NCI-H524 (cell line): ENCODE results near the gene ZNF107.
"Not testable (repeated sequence)": the region's sequence is repeated elsewhere in the genome, so short reads cannot be mapped to it uniquely, and the experiment has no call there.

Source experiments
- DNase-seq, 2 experiments: peaks; one replicate each; lab custom pipeline; 2025; lab: John Stamatoyannopoulos, UW

Gene ZNF107

DNA sequence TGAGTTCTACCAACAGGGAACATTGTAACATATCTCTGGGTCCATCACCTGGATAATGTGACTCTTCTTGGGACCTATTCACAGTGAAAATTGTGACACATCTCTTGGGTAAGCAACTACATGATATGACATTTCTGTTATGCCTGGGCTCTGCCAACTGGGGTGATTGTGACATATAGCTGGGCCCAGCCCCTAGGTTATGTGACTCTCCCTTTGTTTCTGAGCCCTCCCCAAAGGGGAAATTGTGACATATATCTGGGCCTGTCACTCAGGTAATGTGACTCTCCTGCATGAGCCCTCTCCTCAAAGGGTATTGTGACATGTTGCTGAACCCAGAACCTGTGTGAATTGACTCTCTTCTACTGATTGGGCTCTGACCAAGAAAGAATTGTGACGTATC is 22.4 kb upstream of the ZNF107 start:
- no peak for DNase-seq

DNA sequence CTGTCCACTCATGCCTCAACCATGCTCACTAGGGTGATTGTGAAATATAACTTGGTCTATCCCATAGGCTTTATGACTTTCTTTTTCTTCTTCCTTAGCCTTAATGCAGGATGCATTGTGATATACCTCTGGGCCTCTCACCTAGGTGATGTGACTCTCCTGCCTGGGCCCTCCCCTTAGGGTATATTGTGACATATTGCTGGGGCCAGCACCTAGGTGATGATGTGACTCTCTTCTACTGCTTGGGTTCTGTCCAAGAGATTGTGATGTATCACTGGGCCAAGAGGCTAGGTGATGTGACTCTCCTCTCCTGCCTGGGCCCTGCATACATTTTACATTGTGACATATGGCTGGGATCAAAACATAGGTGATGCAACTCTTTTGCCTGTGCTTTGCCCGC is 14.7 kb upstream of the ZNF107 start:
- no peak for DNase-seq

DNA sequence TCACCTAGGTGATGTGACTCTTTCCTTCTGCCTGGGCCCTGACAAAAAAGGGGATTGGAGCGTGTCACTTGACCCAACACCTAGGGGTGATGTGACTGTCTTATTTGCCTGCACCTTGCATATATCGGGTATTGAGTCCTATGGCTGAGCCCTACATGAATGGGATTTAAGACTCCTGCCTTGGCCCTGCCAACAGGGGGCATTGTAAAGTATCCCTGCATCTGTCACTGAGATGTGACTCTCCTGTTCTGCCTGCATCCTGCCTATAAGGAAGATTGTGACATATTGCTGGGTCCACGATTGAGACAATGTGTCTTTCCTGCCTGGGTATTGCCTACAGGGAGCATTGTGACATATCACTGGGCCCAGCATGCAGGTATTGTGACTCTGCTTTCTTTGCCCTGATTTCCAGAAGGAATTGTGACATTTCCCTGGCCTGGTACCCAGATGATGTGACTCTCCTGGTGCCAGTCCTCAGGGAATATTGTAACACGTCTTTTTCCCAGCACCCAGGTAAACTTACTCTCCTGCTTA is 14.2 kb upstream of the ZNF107 start:
- no peak for DNase-seq

DNA sequence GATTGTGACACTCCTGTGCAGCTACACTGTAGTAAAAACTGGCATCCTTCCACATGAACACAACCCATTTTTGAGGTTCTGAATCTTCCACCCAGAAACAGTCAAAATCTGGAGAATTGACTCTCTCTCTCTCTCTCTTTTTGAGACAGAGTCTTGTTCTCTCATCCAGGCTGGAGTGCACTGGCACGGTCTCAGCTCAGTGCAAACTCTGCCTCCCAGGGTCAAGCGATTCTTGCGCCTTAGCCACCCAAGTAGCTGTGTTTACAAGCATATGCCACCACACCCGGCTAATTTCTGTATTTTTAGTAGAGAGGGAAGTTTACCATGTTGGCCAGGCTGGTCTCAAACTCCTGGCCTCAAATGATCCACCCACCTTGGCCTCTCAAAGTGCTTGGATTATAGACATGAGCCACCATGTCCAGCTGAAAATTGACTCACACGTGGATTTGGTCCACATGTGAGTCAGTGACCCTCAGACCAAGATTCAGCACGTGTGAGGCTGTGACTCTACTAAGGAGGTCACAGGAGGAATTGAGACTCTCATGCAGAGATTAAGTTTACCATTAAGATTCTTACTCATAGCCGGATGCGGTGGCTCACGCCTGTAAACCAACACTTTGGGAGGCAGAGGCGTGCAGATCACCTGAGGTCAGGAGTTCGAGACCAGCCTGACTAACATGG is 12.1 kb upstream of the ZNF107 start:
- no peak for DNase-seq

DNA sequence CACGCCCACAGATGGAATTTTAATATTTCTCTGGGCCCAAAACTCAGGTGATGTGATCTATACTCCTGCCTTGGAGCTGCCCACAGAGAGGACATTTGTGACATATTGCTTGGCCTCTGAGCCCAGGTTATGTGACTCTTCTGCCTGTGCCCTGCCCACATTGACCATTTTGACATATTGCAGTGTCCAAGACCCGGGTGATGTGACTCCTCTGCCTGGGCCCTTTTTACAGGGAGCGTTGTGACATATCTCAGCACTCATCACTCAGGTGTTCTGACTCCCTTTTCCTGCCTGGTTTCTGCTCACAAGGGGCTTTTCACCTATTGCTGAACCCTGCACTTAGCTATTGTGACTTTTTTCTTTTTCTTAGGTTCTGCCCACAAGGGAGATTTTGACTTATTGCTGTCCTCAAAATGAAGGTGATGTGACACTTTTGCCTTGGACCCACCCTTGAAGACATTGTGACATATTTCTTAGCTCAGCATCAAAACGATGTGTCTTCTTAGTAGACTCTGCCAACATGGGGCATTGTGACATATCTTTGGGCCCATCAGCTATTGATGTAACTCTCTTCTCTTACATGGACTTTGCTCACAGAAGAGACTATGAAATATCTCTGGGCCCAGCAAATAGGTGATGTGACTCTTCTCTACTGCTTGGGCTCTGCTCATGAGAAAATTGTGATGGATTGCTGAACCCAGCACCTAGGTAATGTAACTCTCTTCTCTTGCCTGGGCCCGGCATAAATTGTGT is 11.0 kb upstream of the ZNF107 start:
- no peak for DNase-seq

DNA sequence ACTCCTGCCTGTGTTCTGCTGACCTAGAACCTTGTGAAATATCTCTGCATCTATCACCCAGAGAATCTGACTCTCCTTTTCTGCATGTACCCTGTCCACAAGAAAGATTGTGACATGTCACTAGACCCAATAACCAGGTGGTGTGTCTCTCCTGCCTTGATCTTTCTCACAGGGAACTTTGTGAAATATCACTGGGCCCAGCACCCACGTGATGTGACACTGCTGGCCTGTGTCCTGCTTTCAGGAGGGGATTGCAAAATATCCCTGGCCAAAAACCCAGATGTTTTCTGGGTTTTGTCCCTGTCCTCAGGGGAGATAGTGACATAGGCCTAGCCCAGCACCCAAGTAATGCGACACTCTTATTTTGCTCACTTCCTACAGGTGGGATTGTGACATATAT is 10.1 kb upstream of the ZNF107 start:
- no peak for DNase-seq

DNA sequence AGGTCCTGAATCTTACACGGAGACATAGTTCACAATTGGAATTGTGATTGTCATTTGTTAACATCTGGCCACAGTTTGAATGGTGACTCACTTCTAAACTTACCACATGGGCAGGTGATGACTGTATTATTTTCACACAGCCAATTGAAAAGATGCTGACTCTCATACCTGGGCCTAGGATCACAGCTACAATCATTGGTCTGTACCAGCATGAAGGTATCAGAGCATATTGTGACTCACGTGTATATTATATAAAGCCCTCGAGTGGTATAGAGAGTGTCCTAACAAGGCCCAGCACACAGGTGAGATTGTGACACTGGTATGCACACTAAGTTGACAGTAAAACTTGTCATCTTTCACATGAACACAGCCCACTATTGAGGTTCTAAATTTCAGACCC is 9.4 kb upstream of the ZNF107 start:
- DNase-seq: no peak

DNA sequence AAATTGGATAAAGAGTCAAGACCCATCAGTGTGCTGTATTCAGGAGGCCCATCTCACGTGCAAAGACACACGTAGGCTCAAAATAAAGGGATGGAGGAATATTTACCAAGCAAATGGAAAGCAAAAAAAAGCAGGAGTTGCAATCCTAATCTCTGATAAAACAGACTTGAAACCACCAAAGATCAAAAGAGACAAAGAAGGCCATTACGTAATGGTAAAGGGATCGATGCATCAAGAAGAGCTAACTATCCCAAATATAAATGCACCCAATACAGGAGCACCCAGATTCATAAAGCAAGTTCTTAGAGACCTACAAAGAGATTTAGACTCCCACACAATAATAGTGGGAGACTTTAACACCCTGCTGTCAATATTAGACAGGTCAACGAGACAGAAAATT is 3.8 kb upstream of the ZNF107 start:
- DNase-seq: not testable (repeated sequence)

DNA sequence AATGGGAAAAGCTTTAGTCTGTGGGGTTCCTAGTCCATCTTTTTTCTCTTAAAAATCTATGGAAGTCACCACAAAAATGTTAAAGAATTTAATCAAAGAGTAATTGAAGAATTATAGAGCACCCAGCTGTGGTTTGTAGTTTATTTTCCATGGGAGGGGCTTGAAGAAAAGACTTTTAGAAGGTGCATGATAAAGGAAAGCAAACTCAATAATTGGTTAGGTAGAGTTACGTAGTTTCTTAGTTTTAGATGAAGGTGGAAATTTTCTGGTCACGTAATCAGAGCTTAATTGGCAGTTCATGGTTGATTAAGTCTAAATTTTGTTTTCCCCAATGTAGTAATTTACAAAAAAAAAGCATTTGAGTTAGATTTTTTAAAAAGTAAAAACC is 724 bp downstream of the ZNF107 start:
- DNase-seq: no peak

DNA sequence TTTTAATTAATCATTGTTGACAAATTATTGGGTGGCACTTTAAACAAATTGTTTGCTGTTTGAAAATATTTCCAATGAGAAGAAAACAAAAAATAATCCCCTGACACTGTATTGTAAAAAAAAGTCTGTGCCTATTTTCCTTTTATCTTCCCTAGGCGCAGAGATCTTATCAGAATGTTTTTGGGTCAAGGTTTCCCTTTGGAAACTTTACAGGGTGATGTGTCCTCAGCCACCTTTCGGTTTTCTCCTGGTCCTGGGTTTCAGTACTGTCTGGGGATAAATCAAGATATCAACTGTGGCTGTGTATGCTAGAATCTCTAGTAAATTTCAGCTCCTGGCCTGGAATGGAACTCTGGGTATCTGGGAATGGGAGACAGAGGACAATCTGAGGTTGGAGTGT is 1.4 kb downstream of the ZNF107 start:
- DNase-seq: no peak

DNA sequence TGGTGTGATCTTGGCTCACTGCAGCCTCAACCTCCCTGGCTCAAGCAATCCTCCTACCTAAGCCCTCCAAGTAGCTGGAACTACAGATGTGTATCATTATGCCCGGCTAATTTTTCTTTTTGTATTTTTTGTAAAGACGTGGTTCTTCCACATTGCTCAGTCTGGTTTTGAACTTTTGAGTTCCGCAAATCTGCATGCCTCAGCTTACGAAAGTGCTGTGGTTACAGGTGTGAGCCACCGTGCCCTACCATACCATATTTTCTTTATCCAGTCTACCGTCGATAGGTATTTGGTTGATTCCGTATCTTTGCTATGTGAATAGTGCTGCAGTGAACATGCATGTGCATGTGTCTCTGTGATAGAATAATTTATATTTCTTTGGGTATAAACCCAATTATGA is 6.5 kb downstream of the ZNF107 start:
- DNase-seq: no peak

DNA sequence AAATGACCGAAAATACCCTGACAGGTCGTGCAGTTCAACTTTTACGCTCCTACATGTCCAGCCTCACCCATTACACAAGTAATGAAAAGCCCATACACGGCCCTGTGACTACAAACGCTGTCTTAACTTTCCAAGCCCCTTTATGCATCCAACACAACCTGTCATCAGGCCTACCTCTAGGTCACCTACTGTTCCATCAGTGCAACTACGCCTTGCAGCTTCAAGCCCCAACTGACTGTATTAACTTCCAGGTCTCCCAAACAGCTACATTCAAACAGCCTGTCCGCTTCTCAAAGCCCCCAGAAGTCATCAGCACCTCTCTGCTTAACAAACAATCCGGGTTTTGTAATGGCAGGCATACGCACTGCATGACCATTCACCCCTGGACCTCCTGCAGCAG is 19.2 kb downstream of the ZNF107 start:
- DNase-seq: no peak

DNA sequence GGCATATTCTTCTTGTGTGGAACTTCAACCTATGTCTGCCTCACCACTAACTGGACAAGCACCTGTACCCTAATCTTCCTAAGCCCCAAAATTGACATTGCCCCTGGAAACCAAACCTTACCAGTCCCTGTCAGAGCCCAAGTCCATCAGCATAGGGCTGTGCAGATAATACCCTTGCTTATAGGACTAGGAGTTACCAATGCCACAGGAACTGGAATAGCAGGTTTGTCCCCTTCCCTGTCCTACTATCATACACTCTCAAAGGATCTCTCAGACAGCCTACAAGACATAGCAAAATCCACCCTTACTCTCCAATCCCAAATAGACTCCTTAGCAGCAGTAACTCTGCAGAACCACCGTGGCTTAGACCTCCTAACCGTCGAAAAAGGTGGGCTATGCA is 19.8 kb downstream of the ZNF107 start:
- no peak for DNase-seq

DNA sequence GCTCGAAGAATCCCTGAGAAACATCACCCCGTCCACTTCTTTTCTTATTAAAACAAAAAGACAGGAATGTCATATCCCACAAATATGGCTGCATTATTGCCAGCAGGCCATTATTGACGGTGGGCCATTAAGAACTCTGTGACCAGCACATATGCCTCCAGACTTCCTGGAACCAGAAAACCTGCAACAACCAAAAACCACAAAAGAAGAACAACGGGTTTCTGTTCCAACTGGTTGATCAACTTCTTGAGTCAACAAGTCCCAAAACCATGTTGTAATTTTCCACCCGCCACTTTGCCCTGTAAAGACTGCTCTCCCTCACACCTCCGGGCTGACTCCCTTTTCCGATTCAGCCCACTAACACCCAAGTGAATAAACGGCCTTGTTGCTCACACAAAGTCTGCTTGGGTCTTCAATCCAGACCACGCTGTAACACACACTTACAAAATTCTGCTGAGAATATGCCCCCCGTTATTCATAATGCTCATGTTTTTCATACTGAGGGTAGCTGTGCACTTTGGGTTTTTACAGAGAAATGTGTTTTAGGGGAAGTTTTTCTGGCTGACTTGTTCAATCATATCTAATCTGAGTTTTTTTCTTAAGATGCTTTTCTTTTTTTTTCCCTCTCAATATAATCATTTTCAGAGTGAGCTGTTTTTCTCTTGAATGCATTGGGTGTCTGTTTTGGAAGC is 20.7 kb downstream of the ZNF107 start:
- no peak for DNase-seq

DNA sequence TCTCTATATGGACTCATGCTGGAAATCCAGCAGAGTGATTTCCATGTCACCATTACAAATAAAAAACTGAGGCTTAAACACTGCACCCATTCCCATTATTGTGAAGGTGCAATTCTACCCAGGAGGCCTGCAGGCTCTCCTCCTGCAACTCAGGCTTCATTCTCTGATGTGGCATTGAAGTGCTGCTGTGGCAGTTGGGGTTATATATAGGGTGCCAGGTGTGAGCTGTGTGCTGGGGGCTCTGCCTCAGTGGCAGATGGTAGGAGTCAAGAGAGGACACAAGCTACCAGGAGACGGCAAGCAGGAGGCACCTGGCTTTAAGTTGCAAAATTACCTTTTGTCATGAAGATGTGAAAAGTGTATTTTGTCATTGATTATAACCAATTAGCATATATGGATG is 21.3 kb downstream of the ZNF107 start:
- no peak for DNase-seq

DNA sequence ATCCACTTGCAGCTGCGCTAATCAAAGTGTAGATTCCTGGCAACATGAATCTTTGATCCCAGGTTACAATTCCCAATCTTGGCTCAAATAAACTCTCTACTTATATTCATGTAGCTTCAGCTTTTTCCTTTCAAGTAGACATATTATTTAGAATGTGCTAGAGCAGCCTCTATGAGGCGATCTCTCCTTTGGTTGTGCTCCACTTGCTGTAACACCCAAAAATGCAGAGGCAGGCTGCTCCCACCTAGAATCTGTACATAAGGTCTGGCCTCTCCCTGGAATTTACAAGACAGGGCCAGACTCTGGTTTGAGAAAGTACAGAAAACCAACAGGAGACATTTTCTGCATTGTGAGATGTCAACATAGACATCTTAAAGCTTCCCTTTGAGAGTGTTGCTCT is 23.1 kb downstream of the ZNF107 start:
- no peak for DNase-seq

DNA sequence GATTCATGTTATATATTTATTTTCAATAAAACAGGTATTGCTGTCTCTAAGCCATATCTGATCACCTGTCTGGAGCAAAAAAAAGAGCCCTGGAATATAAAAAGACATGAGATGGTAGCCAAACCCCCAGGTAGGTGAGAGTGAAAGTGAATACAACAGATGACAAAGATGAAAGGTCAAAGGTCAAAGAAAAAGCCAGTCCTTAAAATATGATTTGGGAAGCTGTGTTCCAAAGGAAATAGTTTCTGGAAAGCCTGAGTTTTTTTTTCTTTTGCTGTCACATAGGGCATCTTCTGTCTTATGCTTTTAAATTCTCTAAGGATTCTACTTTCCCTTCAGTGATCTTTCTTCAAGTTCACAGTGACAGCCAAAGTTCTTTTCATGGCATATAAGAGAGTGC is 25.9 kb downstream of the ZNF107 start:
- no peak for DNase-seq

DNA sequence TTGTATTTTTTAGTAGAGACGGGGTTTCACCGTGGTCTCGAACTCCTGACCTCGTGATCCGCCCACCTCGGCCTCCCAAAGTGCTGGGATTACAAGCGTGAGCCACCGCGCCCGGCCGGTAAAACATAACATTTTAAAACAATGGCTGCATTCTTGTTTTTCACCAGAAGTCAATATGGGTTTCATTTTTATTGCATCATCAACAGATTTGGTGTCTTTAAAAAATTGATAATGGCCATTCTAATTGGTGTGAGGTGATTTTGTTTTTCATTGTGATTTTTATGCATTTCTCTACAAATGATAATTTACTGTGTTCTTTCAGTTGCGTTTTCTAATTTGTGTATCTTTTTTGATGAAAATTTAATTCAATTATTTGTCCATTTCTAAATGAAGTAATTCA is 31.9 kb downstream of the ZNF107 start:
- DNase-seq: not testable (repeated sequence)

DNA sequence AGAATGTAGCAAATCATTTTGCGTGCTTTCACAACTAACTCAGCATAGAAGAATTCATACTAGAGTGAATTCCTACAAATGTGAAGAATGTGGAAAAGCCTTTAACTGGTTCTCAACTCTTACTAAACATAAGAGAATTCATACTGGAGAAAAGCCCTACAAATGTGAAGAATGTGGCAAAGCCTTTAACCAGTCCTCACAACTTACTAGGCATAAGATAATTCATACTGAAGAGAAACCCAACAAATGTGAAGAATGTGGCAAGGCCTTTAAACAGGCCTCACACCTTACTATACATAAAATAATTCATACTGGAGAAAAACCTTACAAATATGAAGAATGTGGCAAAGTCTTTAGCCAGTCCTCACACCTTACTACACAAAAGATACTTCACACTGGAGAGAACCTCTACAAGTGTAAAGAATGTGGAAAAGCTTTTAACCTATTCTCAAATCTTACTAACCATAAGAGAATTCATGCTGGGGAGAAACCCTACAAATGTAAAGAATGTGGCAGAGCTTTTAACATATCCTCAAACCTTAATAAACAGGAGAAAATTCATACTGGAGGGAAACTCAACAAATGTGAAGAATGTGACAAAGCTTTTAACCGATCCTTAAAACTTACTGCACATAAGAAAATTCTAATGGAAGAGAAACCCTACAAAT is 40.8 kb downstream of the ZNF107 start:
- DNase-seq: no peak

DNA sequence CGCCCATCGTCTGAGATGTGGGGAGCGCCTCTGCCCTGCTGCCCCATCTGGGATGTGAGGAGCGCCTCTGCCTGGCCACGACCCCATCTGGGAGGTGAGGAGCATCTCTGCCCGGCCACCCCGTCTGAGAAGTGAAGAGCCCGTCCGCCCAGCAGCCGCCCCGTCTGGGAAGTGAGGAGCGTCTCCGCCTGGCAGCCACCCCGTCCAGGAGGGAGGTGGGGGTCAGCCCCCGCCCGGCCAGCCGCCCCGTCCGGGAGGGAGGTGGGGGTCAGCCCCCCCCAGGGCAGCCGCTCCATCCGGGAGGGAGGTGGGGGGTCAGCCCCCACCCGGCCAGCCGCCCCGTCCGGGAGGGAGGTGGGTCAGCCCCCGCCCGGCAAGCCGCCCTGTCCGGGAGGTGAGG is 52.0 kb downstream of the ZNF107 start:
- DNase-seq: not testable (repeated sequence)

DNA sequence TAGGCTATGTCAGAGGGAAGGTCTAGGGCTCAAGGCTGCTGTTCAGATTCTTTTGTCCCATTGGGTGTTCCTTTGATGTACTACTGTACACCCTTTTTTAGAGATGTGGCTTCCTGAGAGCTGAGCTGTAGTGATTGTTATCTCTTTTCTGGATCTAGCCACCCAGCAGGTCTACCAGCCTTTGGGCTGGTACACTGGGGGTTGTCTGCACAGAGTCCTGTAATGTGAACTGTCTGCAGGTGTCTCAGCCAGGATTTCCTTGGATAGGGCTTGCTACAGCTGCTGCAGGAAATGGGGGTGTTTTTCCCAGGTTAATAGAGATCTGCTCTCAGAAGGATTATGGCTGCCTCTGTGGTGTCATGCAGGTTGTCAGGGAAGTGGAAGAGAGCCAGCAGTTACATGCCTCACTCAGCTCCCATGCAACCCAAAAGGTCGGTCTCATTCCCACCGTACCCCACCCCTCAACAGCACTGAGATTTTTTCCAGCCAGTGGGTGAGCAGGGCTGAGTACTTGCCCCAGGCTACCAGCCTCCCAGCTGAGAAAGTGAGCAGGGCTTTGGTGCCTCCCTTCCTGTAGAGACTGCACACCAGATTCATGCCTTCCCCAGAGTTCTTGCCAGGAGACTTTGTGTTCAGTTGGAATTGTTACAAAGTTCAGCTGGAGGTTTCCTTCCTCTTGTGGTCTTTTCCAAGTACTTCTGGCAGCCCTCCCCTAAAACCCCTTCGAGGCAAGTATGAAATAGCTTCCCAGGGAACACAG is 63.3 kb downstream of the ZNF107 start:
- DNase-seq: no peak
